ENCODE measurements around the gene H6PD.

H6PD gene, protein sequence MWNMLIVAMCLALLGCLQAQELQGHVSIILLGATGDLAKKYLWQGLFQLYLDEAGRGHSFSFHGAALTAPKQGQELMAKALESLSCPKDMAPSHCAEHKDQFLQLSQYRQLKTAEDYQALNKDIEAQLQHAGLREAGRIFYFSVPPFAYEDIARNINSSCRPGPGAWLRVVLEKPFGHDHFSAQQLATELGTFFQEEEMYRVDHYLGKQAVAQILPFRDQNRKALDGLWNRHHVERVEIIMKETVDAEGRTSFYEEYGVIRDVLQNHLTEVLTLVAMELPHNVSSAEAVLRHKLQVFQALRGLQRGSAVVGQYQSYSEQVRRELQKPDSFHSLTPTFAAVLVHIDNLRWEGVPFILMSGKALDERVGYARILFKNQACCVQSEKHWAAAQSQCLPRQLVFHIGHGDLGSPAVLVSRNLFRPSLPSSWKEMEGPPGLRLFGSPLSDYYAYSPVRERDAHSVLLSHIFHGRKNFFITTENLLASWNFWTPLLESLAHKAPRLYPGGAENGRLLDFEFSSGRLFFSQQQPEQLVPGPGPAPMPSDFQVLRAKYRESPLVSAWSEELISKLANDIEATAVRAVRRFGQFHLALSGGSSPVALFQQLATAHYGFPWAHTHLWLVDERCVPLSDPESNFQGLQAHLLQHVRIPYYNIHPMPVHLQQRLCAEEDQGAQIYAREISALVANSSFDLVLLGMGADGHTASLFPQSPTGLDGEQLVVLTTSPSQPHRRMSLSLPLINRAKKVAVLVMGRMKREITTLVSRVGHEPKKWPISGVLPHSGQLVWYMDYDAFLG

DNA sequence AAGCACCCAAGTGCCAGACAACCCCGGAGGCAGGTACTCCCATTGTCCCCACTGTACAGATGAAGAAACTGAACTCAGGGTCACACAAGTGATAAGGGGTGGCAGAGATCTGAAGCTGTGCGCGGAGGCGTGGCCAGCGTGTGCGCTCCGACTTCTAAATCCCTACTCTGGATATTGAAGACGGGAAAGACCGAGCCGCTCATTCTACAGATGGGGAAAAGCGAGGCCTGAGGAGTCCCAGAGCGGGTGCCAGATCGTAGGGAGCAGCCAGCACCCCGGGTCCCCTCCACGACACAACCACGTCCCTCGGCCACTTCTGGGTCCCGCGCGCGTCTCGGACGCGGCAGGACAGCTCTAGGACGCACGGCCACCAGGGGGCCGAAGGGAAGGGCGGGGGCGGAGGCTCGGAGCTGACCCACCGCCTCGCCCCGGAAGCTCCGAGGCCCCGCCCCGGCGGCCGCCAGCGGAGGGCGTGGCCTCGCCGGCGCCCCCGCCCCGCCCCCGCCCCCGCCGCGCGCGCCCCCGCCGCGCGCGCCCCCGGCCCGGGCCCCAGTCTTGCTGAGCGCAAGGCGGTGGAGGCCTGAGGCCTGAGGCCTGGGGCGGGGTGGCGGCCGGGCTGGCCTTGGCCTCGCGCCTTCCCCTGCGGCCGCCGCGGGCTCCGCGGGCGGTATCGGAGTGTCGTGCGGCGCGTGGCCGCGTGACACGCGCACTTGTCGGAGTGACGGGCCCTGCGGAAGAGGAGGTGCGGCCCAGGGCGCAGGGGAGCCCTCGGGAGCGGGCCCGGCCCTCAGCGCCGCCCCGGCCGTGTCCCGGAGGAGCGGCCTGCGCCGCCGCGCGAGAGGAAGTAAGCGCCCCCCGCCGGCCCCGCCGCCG, at the start of gene H6PD:
Gene H6PD, plus strand, starts transcription at position 552 of the 873 bp plus-strand sequence. CDS start 10,161 bp downstream, outside the sequence.
- no peak for TF ChIP-seq GATA3 (IDR thresholded peaks at IDR 0.05; ENCODE audit: low read depth, low read length)
- TF ChIP-seq GATA2 (IDR thresholded peaks at IDR 0.05; ENCODE audit: low read depth, low read length): no peak; the same call in 1 of the 2 replicates

DNA sequence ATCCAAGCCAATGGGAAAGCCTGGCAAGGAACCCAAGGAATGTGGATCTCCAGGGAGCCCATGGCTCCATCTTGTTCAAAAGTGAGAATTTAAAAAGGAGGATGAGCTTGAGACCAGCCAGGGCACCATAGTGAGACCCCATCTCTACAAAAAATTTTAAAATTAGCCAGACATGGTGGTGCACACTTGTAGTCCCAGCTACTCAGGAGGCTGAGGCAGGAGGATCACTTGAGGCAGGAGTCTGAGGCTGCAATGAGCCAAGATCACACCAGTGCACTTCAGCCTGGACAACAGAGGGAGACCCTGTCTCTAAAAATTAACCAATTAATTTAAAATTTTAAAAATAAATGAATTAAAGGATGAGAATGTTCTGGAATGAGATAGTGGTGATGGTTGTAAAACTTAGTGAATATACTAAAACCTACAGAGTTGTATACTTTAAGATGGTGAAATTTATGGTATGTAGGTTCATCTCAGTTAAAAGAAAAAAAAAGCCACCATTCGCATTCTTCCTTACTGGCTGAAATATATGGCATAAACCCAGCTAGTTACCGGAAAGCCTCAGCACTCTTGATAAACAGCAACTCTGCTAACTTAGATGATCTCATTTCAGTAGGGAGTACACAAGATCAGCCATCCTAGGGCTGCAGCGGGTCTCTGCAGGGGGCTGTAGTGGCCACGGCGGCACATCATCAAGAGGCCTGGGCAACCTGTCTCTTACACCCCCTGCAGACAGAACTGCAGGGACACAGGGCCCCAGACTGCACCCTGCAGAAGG, 48.3 kb upstream of the H6PD start:
- TF ChIP-seq GATA3 (IDR thresholded peaks at IDR 0.05; ENCODE audit: low read depth, low read length) (no peak), GATA2 (IDR thresholded peaks at IDR 0.05; ENCODE audit: low read depth, low read length) (no peak)

DNA sequence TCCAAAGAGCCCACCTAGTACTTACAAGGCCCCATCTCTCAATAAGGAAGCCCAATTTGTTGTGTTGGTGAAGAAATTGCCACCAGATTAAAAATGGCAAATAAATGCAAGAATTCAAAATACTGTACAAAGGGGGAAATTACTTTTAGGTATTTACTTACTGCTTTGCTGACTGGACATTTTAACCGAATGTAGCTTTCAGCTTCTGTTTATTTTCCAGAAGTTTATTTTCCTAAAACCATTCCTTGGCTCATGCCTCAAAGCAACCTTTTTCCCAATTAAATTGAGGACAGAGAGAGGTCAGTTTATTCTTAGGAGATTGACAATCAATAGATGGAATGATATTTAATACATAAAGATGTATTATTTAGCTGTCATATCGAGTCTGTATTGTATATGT, 47.6 kb upstream of the H6PD start:
- TF ChIP-seq GATA3 (IDR thresholded peaks at IDR 0.05; ENCODE audit: low read depth, low read length) (no peak), GATA2 (IDR thresholded peaks at IDR 0.05; ENCODE audit: low read depth, low read length) (no peak)

DNA sequence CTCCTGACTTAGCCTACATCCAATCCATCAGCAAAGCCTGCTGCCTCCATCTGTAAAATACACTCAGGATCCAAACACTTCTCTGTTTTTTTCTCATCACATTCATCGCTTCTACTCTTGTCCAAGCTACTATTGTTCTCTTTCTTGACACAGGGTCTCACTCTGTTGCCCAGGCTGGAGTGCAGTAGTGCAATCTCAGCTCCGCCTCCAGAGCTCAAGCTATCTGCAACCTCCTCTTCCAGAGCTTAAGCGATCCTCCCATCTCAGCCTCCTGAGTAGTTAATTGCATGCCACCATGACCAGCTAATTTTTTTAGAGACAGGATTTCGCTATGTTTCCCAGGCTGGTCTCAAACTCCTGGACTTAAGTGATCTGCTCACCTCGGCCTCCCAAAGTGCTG, 44.3 kb upstream of the H6PD start:
- no peak for TF ChIP-seq GATA2 (IDR thresholded peaks at IDR 0.05; ENCODE audit: low read depth, low read length)
- no peak for TF ChIP-seq GATA3 (IDR thresholded peaks at IDR 0.05; ENCODE audit: low read depth, low read length)

DNA sequence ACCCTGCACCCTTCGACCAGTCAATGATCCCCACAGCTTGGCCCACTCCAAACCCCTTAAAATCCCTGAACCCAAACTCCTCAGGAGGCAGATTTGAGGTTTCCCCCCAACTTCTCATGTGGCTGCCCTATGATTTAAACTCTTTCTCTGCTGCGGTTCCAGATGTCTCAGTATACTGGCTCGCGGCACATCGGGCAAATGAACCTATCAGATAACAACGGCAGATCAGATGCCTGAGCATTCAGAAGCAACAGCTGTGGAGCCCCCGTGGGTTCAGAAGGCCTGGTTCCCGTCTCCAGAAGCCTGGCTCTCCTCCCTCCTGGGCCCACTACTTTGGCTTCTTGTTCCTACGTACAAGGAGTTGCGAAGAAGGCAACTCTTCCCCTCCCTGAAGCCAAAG, 43.3 kb upstream of the H6PD start:
- no peak for TF ChIP-seq GATA3 (IDR thresholded peaks at IDR 0.05; ENCODE audit: low read depth, low read length)
- no peak for TF ChIP-seq GATA2 (IDR thresholded peaks at IDR 0.05; ENCODE audit: low read depth, low read length)

DNA sequence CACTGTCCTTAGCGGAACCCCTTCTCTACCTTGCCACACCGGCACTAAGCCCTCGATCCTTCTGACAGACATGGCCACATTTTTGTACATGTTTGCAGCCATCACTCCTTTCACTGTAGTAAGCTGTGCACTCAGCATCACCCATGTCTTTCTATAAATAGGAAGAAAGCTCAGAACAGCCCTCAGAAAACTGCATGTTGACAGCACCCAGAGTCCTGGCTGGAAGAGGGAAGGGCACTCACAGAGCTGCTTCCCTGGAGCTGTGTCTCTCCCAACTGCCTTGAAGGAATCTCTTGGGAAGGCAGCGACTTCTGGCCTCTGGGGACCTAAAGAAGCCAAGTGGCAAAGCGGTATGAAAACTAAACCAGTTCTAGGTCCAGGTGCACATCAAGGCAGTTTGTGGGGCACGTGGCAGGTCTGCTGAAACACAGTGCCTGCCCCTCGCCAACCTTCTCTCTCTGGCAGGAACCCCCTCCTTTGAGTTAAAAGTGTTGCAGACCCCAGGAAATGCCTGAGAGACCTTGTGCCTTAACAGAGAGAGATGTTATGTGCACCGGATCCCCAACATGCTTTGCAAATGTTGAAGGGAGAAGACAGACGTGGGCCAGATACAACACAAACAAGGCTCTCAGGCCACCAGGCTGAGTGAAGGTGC, 41.9 kb upstream of the H6PD start:
- TF ChIP-seq GATA2 (IDR thresholded peaks at IDR 0.05; ENCODE audit: low read depth, low read length) (no peak), GATA3 (IDR thresholded peaks at IDR 0.05; ENCODE audit: low read depth, low read length) (no peak)

DNA sequence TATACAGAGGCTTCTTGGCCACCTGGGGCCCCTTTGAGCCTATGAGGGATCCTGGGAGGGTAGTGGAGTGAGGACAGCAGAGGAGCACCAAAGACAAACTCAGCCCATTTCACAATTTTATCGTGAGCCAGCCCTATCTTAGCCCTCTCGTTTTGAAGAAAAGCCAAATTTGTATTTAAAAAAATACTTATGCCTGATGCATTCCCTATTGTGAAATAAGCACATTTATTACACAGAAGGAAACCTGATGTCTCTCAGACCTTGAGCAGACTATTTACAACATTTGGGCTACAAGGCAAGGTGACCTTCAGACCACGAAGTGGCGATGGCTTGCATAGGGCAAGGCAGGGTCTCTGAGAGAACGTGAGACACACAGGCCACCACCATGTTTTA, 41.3 kb upstream of the H6PD start:
- no peak for TF ChIP-seq GATA3 (IDR thresholded peaks at IDR 0.05; ENCODE audit: low read depth, low read length)
- no peak for TF ChIP-seq GATA2 (IDR thresholded peaks at IDR 0.05; ENCODE audit: low read depth, low read length)

DNA sequence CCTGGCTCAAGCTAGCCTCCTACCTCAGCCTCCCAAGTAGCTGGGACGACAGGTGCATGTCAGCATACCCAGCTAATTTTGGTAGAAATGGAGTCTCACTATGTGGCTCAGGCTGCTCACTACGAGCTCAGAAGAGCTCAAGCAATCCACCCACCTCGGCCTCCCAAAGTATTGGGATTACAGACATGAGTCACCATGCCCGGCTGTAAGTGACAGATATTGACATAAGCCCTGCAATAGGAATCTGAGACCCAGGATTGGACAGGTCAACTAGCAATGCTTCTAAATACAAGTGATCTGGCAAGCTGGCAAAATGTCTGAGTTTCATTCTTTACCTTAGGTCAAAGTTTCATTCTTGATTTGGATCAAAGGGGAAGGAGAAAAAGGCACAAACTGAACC, 40.5 kb upstream of the H6PD start:
- TF ChIP-seq GATA2 (IDR thresholded peaks at IDR 0.05; ENCODE audit: low read depth, low read length) (no peak), GATA3 (IDR thresholded peaks at IDR 0.05; ENCODE audit: low read depth, low read length) (no peak)

DNA sequence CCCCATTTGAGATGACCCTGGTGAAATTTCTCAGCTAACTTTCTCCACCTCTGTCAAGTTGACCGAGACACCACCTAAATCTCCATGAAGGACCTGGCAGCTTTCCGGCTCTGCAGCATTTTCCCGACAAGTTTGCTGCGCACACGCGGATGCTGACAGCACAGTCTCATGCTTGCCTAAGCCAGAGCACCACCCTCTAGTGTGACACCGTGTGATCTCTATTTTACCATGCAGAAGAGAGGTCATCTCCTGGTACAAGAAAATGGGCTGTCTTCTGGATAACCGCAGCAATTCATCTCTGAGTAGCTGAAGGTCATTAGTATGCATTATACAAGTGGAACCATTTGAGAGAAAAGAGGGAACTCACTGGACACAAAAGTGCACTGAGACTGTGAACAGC, 38.9 kb upstream of the H6PD start:
- TF ChIP-seq GATA3 (IDR thresholded peaks at IDR 0.05; ENCODE audit: low read depth, low read length): no peak
- no peak for TF ChIP-seq GATA2 (IDR thresholded peaks at IDR 0.05; ENCODE audit: low read depth, low read length)

DNA sequence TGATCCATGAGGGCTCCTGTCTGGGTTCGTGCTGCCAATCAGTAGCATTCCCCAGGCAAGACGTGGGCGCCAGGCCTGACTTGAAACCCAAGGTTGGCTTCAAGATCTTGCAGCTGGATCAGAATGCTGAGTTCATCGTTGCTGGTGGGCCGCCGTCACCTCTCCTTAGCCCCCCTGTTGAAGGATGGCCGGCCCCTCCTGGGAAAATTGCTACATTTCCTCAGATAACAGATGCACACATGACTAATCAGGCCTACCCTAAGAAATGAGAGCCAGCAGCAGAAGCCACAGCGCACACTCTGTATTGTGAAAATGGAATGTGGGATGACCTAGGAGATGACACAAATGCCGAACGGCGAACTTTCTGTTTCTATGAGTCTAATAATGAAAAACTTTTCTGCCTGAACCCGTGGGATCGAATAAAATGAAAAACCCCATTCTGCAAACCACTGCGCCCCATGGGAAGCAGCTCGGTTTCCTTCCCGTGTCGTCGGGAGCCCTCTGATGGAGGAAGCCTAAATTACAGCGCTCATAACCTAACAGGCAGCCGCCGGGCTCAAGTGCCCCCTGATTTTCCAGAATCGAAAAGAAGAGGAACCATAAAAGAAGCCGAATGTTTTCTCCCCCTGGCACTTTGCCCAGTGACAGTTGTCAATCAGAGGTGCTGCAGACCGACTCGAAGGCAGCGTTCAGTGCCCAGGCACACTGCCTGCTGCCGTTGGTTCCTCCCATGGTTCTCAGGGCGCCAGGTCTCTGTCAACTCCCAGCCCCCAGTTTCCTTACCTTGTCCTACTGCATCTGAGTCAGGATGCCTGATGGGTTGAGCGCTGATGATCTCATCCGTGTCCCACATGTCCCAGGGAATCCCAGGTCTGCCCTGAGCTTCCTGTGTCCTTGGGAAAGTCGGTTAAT, 38.2 kb upstream of the H6PD start:
- TF ChIP-seq GATA2 (IDR thresholded peaks at IDR 0.05; ENCODE audit: low read depth, low read length): no peak
- TF ChIP-seq GATA3 (IDR thresholded peaks at IDR 0.05; ENCODE audit: low read depth, low read length): no peak

DNA sequence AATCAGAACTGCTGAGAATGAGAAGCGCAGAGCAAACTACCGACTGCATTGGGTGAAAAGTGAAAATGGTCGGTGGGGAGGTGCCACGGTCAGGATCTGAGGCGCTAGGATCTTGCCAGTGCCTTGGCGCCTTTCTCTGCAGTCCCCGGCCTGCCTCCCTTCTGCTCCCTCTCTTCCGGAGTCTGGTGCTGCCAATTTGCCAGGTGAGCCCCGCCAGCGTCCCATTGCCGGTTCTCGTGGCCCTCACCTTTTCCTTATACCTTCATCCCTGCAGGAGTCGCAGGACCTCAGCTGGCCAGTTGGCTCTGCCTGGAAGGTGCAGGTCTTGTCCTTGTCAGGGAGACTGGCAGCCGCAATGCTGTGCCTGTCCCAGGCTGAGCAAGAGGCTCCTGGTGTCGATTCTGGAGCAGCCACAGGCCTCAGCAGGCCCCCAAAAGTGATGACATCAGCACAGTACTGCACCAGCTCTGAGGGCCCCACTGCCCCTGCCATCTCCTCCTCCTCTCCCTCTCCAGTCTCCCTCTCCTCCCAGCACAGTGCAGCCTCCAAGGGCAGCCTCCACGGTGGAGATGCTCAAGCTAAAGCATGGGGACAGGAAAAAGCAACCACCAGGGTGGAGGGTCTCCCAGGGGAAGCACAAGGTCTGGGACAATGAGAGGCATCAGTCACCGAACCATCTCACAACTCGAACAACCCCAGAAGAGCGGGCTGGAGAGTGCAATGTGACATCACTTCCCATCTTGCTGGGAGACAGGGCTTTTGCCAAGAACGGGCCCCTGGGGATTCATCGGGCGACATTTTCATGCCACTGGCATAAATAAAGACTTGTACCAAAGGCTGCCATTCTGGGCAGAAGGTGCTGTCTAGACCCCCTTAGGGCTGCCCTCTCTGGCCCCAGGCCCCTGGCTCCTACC, 37.1 kb upstream of the H6PD start:
- TF ChIP-seq GATA2 (IDR thresholded peaks at IDR 0.05; ENCODE audit: low read depth, low read length) (no peak), GATA3 (IDR thresholded peaks at IDR 0.05; ENCODE audit: low read depth, low read length) (no peak)
